Endothelial cell of umbilical vein (primary cell): ENCODE measurements around the gene FGF22. TPM values are rescaled to one million over a fixed set of nuclear protein-coding genes. Genes with fewer than 3 reads are reported as not detected.

Experiments
- BruUV-seq: library from RNA; stranded (reverse); fragments of 400-500 nt; replicated peaks from 2 replicates; lab custom pipeline; 2021; lab: Mats Ljungman, UMichigan
- CTCF ChIA-PET: fragments of 300-600, 350-600 bp; sonication (Branson Sonifier 250); formaldehyde crosslinking; loops from one replicate; lab custom pipeline; 2021; ENCODE audit warnings: antibody characterized with exemption, inconsistent platforms; lab: Charles Lee
- POLR2A ChIA-PET: fragments of 300-600, 350-600 bp; sonication (Branson Sonifier 250); formaldehyde crosslinking; loops from one replicate; lab custom pipeline; 2021; ENCODE audit warnings: antibody characterized with exemption, inconsistent platforms; lab: Charles Lee
- DNase-seq: peaks from one replicate; pipeline ENCODE4 v3.0.0-alpha.2; 2011; ENCODE audit warnings: low read depth, low spot score
- FAIRE-seq: peaks from 2 replicates; lab custom pipeline; 2011; peaks lifted over from hg19 to GRCh38; lab: Jason Lieb, UNC
- H2AFZ ChIP-seq: 2 replicates; pipeline ENCODE4 v1.6.0; 2012; ENCODE audit warnings: low read depth, low read length, control low read depth, inconsistent platforms
- H3K27ac ChIP-seq: 2 replicates; pipeline ENCODE4 v1.5.1; 2011; ENCODE audit warnings: low read depth, mild to moderate bottlenecking, control low read depth, low read length, moderate library complexity; ENCODE audit not compliant: insufficient read depth
- H3K27me3 ChIP-seq, 2 experiments: 2 replicates each; pipeline versions ENCODE4 v1.6.0 to v1.6.1; 2011; ENCODE audit warnings: low read length in 2 of 2, mixed read lengths in 1 of 2; ENCODE audit not compliant: control insufficient read depth in 2 of 2, insufficient read depth in 2 of 2
- H3K36me3 ChIP-seq, 2 experiments: 2 replicates in 1 of 2; 3 replicates in 1 of 2; pipeline ENCODE4 v1.5.1; 2011; ENCODE audit warnings: low read length in 2 of 2, mild to moderate bottlenecking in 1 of 2, moderate library complexity in 1 of 2; ENCODE audit not compliant: control insufficient read depth in 2 of 2, insufficient read depth in 2 of 2; ENCODE audit errors: extremely low read depth in 1 of 2
- H3K4me1 ChIP-seq: 3 replicates; pipeline ENCODE4 v1.5.1; 2011; ENCODE audit warnings: mild to moderate bottlenecking, low read length; ENCODE audit not compliant: control insufficient read depth, insufficient read depth; ENCODE audit errors: extremely low read depth
- H3K4me2 ChIP-seq: 2 replicates; pipeline ENCODE4 v1.6.1; 2011; ENCODE audit warnings: low read length, control low read depth, mixed read lengths; ENCODE audit not compliant: insufficient read depth
- H3K4me3 ChIP-seq, 3 experiments: fragments of 200-600 bp in 1 of 3; sonication (generic), shearing (Covaris generic) in 1 of 3; replicated peaks in 1 of 3; 2 replicates each; pipeline ENCODE4 v1.5.1; 2011 to 2016; ENCODE audit warnings: control low read depth in 3 of 3, low read length in 3 of 3, mild to moderate bottlenecking in 2 of 3, inconsistent platforms in 1 of 3, low read depth in 1 of 3, moderate library complexity in 1 of 3; ENCODE audit not compliant: insufficient read depth in 1 of 3
- H3K79me2 ChIP-seq: 2 replicates; pipeline ENCODE4 v1.6.0; 2012; ENCODE audit warnings: low read length, inconsistent platforms; ENCODE audit not compliant: control insufficient read depth, insufficient read depth
- H3K9ac ChIP-seq: replicated peaks from 2 replicates; pipeline ENCODE3; 2011; ENCODE audit warnings: low read length, control low read depth; ENCODE audit not compliant: insufficient read depth; ENCODE audit errors: extremely low read depth
- H3K9me1 ChIP-seq: replicated peaks from 3 replicates; pipeline ENCODE4 v1.6.0; 2011; ENCODE audit warnings: mild to moderate bottlenecking, low read length; ENCODE audit not compliant: control insufficient read depth, insufficient read depth; ENCODE audit errors: extremely low read depth
- H3K9me3 ChIP-seq: replicated peaks from 2 replicates; pipeline ENCODE4 v1.5.1; 2012; ENCODE audit warnings: low read length, inconsistent platforms; ENCODE audit not compliant: control insufficient read depth, insufficient read depth
- H4K20me1 ChIP-seq: replicated peaks from 2 replicates; pipeline ENCODE3; 2011; ENCODE audit warnings: mild to moderate bottlenecking, low read length; ENCODE audit not compliant: control insufficient read depth, insufficient read depth; ENCODE audit errors: extremely low read depth
- EZH2 ChIP-seq: IDR thresholded peaks from 2 replicates; pipeline ENCODE4 v1.6.1; 2012; ENCODE audit warnings: borderline replicate concordance, low read depth, mild to moderate bottlenecking, moderate library complexity, low read length, inconsistent platforms; ENCODE audit not compliant: severe bottlenecking
- FOS ChIP-seq: IDR thresholded peaks from 2 replicates; pipeline ENCODE4 v1.6.1; 2011; ENCODE audit warnings: mild to moderate bottlenecking, low read length, moderate library complexity, borderline replicate concordance; ENCODE audit not compliant: insufficient read depth
- GATA2 ChIP-seq: IDR thresholded peaks from 2 replicates; pipeline ENCODE4 v1.7.0; 2011; ENCODE audit warnings: low read depth, mild to moderate bottlenecking, moderate library complexity, mixed read lengths, low read length; ENCODE audit not compliant: insufficient read length, insufficient read depth
- JUN ChIP-seq: IDR thresholded peaks from 2 replicates; pipeline ENCODE4 v1.6.1; 2011; ENCODE audit warnings: borderline replicate concordance, low read depth; ENCODE audit not compliant: insufficient read length, insufficient read depth
- MYC ChIP-seq: IDR thresholded peaks from one replicate; pipeline ENCODE4 v1.6.1; 2011; ENCODE audit warnings: mild to moderate bottlenecking, low read depth, low read length
- POLR2A ChIP-seq: IDR thresholded peaks from 2 replicates; pipeline ENCODE4 v1.6.1; 2012; ENCODE audit warnings: low read depth, mild to moderate bottlenecking, control low read depth, low read length
- POLR2AphosphoS5 ChIP-seq: IDR thresholded peaks from 2 replicates; pipeline ENCODE4 v1.6.1; 2012; ENCODE audit warnings: low read depth, mild to moderate bottlenecking, control low read depth, low read length, moderate library complexity; ENCODE audit not compliant: insufficient read depth
- dilution Hi-C: fragments of 300-500 bp; cut with MboI; formaldehyde crosslinking; loops from one replicate; pipeline ENCODE4 v1.15.0; 2019; ENCODE audit warnings: low sequenced_read_pairs; ENCODE audit not compliant: extremely low pct_ligation_motif_present
- intact Hi-C: fragments of 100-400 bp; cut with micrococcal nuclease; formaldehyde crosslinking; loops from one replicate; pipeline ENCODE4 v1.10.0; 2022
- polyA plus RNA-seq, 4 experiments: library from polyadenylated mRNA; depleted of rRNA in 3 of 4; stranded (reverse) in 3 of 4; unstranded in 1 of 4; fragments of >200 nt; gene quantifications; 2 replicates each; pipeline versions ENCODE4 v1.2.1 to v1.2.3, GENCODE V29; 2011 to 2012; ENCODE audit warnings: missing spikeins in 1 of 4
- total RNA-seq: library from RNA; stranded (reverse); gene quantifications from 2 replicates; pipeline ENCODE4 v1.2.3, GENCODE V29; 2021
- TF ChIP-seq, protein P1 (sequence below), 2 donors: IDR thresholded peaks; 1 replicate in 1 of 2; 2 replicates in 1 of 2; pipeline ENCODE4 v1.5.1; 2011; ENCODE audit warnings: low read length in 2 of 2, mild to moderate bottlenecking in 2 of 2, moderate library complexity in 2 of 2, control low read depth in 1 of 2, inconsistent platforms in 1 of 2, low read depth in 1 of 2; ENCODE audit not compliant: insufficient read depth in 1 of 2; ENCODE audit errors: extremely low read depth in 1 of 2
- TF ChIP-seq, protein P2 (sequence below): IDR thresholded peaks from 2 replicates; pipeline ENCODE4 v1.6.1; 2011; ENCODE audit not compliant: insufficient read depth, insufficient read length

The FGF22 gene
- total and polyA plus RNA-seq, 2 donors (not counting 3 experiments of a cell fraction or from before 2014, with no cell fraction given): 0.07 TPM; not detected in 1

- no TSS peak for BruUV-seq
- TF ChIP-seq MYC (no peak), GATA2 (no peak), POLR2AphosphoS5 (peak; percentile 88), JUN (no peak), POLR2A (no peak), EZH2 (no peak), FOS (no peak)
- TF ChIP-seq, protein P1, sequence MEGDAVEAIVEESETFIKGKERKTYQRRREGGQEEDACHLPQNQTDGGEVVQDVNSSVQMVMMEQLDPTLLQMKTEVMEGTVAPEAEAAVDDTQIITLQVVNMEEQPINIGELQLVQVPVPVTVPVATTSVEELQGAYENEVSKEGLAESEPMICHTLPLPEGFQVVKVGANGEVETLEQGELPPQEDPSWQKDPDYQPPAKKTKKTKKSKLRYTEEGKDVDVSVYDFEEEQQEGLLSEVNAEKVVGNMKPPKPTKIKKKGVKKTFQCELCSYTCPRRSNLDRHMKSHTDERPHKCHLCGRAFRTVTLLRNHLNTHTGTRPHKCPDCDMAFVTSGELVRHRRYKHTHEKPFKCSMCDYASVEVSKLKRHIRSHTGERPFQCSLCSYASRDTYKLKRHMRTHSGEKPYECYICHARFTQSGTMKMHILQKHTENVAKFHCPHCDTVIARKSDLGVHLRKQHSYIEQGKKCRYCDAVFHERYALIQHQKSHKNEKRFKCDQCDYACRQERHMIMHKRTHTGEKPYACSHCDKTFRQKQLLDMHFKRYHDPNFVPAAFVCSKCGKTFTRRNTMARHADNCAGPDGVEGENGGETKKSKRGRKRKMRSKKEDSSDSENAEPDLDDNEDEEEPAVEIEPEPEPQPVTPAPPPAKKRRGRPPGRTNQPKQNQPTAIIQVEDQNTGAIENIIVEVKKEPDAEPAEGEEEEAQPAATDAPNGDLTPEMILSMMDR (IDR thresholded peaks at IDR 0.05; ENCODE audit: extremely low read depth in 1 of 2, insufficient read depth in 1 of 2, low read depth in 1 of 2, low read length in 2 of 2): peak; percentile 33 to 52
- TF ChIP-seq, protein P2, sequence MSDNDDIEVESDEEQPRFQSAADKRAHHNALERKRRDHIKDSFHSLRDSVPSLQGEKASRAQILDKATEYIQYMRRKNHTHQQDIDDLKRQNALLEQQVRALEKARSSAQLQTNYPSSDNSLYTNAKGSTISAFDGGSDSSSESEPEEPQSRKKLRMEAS: peak; percentile 10
- H3K27ac ChIP-seq: peak overlapping the region; percentile 77
- no peaks in the 10 kb centered on the region for H3K27me3 ChIP-seq
- ChIA-PET POLR2A (interaction anchor here (0.6 kb wide), 1 partner anchor 18 kb away, joined by 3 read pairs; the partner anchor contains the start of gene RNF126), CTCF (interaction anchor here (1.2 to 2.5 kb wide), 8 partner anchors 11 to 96 kb away, joined by 3 to 12 read pairs (median 6); no protein-coding TSS in a partner anchor)
- H3K9me3 ChIP-seq: no peaks in the 10 kb centered on the region
- peak overlapping the region; percentile 73 for H2AFZ ChIP-seq
- dilution Hi-C loops: no loop called here
- H3K9me1 ChIP-seq: no peaks in the 10 kb centered on the region
- H3K79me2 ChIP-seq: peaks cover 12% of the 10 kb centered on the region
- peak; percentile 99 for DNase-seq
- no peaks in the 10 kb centered on the region for H3K36me3 ChIP-seq
- peak overlapping the region; percentile 56 for H3K4me2 ChIP-seq
- peaks cover 16% of the 10 kb centered on the region for H3K4me1 ChIP-seq
- peak overlapping the region; percentile 31 to 55 (median 49) for H3K4me3 ChIP-seq
- H3K9ac ChIP-seq: peak overlapping the region; percentile 79
- intact Hi-C loops: loop anchor here (1.0 kb wide), 3 partner anchors 17 to 48 kb away; partner anchors contain the start of gene RNF126
- FAIRE-seq: peak; percentile 98
- no peaks in the 10 kb centered on the region for H4K20me1 ChIP-seq
Measured at GRCh38 chr19:680287-681028, 40.8 kb downstream of the FGF22 start.
